Measurements from ENCODE around the gene TP53BP2.
"Not testable (repeated sequence)": the region's sequence is repeated elsewhere in the genome, so short reads cannot be mapped to it uniquely, and the experiment has no call there.

The TP53BP2 gene

DNA sequence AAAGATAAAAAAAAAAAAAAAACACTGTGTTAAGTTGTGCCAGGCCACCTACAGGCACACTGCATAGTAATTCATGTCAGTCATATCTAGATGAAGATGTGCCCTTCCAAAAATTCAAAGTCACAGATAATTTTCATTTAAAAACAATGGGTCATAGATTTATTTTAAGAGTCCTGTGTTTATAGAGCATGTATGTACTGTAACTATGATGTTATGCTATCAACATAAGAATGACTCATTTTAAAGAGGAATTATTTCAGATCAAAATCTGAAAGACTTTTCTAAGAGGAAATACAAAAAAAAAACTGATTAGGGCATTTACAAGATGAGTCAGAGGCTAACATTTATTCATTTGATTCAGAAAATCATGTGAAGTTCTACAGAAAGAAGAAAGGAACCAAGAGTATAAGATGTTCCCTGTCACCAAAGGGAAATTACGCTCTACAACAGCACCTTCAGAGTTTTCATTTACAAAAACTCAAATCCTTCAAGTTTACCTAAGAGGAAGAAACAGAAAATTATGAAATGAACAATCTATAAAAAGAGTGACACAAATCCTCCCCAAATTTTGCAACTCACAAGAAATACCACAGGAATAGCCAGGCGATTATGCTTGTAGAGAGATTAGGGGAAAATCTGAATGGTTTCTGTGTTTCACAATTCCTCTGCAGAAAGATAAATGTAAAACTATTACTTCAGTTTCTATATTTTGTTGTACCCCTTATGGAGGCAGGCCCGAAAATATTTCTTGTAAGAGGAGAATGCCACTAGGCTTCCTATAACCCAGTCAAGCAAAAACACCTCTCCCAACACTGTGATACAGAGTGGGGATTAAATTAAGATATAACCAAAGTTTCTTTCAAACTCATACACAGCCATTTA lies 13.8 kb downstream of the TP53BP2 start:
- DNase-seq, result no peak

DNA sequence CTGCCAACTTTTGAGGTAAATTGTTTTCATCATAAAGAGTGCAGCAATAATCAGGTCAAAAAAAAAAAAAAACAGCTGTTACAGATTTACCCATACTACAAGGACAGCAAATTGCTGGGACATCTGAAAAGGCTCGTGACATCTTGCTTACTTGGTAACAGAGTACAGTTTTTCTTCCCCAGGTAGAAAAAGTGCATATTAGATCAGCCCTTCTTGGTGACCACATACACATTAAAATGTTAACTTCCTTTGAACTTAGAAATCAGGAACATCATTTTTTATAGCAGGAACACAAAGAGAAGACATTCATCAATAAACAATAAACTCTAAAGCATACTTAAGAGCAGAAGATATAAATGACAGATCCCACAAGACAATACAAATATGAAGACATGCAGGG lies 16.1 kb downstream of the TP53BP2 start:
- no peak for DNase-seq

DNA sequence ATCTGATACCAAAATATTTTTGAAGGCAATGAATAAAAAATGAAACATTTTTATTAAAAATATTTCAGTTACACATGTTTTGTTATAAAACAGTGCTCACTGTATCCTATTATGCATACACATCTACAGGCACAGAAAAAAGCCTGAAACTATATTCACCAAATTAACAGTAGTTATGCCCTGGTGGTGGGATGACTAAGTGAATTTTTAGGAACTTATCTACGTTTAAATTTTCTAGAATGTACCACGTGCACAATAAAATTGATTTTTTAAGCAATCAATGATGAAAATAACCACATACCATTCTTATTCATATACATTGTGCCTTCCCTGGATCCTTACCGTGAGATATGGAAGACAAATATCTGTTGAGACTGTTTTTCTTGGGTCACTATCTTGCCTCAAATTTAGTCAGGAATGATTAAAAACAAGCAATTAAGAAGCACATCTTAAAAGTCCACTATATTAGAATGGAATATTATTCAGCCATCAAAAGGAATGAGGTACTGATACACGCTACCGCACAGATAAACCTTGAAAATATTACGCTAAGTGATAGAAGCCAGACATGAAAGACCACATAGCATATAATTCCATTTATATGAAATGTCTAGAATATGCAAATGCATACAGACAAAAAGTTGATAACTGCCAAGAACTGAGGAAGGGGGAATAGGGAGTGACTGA lies 17.4 kb downstream of the TP53BP2 start:
- DNase-seq, result no peak

DNA sequence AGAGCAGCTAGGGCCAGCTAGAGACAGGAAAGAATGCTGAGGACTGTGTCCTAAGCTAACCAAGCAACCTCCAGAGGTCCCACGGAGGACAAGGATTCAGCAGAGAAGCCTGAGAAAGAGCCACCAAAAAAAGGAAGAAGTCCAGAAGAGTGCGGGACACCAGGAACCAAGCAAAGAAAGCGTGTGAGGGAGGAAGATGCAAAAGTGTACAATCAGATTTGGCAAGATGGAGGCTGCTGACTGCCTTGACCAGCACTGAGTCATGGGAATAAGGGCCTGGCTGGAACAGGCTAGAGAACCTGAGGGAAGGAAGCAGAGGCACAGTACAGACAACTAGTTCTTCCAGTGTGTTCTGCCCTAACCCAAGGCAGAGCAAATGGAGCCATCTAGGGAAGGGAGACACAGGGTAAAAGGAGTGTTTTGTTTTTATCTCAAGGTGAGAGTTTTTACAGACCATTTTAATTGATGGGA lies 18.5 kb downstream of the TP53BP2 start:
- no peak for DNase-seq

DNA sequence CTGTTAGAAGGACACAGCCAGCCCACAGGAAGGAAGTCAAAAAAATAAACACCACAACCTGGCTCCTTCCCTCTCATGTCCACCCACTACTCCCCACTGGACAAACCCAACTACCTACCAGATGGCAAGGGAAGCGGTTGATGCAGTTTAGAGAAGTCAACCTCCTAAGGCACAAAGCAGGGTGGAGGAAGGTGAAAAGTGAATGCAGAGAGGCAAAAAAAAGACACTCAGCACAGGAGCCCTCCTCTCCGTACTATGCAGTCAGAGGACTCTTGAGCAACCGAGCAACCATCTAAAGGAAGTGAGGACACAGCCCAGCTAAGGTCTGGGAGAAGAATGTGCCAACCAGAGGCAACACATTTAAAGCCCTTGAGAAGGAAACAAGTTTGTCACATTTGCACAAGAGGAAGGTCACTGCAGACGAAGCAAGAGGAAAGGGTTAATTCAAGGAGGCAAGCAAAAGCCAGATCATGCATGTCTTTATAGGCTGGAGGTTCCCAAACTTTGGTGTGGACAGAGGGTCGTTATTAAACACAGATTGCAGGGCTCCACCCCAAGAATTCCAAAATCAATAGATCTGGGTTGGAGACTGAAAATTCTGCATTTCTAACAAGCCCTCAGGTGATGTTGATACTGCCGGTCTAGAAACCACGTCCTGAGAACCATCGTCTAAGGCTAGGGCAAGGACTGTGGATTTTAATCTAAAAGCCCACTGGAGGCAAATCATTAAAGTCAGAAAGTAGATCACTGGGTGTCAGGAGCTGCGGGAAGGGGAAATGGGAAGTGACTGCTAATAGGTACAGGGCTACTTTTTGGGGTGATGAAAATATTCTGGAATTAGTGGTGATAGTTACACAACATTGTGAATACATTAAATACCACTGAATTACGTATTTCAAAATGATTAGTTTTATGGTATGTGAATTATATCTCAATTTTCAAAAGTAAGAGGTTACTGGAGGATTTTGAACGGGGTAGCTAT lies 19.7 kb downstream of the TP53BP2 start:
- no peak for DNase-seq

DNA sequence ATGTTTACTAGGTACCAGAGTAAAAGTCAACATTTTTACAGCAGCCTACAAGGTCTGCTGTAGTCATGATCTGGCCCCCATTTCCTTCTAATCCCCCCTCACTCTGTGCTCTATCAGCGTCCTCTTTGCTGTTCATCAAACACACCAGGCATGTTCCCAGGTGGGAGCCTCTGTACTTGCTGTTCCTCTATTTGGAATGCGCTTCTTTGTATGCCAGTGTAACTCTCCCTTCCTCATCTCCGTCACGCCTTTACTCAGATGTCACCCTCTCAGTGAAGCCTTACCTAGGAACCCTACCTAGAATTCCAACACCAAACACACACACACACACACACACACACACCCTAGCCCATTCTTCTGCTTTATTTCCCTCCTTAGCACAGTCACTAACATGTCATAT lies 21.0 kb downstream of the TP53BP2 start:
- no peak for DNase-seq

DNA sequence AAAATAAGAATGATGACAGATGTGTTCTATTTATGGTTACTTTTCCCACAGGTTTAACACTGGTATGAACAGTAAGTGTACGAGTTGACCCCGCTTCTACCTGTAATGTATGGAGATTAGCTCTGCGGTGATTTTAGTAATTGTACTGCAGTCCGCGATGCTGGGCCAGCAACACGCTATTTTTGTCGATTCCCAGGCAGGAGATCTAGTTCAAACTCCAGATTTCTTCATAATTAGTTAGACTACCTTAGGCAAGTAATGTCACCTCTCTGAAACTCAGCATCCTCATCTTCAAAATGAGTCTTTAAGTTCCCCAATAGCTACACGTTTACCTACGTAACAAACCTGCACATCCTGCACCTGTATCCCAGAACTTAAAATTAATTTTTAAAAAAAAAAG lies 21.5 kb downstream of the TP53BP2 start:
- no peak for DNase-seq

DNA sequence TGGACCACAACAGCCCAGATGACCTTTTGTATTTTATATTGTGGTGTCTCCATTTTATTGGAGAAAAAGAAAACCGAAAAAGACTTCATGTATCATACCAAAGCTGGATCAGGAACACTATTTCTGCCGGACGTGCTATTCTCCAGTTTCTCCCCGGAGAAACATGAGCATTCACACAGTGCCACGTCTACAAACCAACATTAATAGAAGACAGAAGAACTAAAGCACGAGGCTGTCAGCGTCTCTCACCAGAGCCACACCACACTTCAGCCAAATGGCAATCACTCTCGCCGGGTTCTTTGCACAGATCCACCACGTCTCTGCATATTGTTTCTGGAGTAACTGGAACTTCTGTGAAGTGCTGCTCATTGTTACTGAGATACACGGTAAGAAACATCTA lies 24.8 kb downstream of the TP53BP2 start:
- no peak for DNase-seq

DNA sequence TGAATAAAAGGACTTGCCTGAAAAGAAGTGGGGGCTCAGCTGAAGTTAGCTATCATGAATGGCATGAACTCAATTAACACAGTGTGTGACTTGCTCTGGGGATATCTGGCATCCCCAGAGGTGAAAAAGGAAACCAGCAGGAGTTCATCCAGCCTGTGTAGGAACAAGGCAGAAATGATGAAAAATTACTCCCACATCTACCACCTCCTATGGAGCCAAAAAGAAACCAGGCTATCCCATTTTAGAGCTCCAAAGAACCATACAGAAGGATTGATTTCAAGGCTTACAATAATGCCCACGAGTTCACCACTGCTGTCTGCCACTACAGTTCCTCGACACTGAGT lies 25.3 kb downstream of the TP53BP2 start:
- DNase-seq, result no peak

DNA sequence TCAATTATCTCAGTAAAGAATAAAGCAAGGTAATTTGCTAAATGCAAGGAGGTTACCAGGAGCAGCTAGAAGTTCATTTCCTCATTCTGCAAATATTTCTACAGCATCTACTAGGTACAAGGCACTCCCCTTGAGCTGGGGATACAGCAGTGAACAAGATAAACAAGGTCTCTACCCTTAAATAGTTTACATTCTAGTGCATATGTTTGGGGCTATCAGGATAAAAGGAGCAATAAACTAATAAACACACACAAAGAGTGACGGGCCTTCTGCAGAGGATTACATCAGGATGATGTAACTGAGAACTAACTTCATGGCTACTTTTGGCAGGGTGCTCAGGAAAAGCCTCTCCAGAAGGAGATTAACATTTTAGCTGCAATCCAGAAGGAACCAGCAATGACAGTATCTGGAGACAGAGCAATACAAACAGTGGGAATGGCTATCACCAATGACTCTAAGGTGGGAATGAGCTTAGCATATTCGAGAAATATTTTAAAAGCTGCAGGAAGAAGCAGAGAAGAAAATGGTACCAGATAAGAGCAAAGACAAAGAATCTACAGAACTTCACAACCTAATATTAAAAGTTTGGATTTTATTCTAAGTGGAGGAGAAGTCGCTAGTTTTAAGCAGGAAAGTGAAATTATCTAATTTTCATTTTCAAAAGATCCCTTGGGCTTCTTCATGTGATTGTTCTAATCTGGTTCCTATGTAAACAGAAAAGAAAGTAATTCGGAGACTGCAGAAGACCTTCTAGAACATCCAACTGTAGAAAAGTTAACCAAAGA lies 25.8 kb downstream of the TP53BP2 start:
- no peak for DNase-seq

DNA sequence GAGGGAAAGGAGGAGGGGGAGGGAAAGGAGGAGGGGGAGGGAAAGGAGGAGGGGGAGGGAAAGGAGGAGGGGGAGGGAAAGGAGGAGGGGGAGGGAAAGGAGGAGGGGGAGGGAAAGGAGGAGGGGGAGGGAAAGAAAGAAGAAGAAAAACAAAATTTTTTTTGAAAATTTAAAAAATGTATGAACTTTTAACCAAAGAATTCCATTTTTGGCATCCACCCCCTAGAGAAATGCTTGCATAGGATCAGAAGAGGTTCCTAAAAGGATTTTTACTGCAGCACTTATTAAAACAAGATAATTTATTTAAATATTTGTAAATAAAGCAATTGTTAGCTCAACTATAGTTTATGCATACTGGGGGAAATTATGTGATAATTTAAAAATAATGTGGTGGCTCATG lies 28.5 kb downstream of the TP53BP2 start:
- DNase-seq, result not testable (repeated sequence)

DNA sequence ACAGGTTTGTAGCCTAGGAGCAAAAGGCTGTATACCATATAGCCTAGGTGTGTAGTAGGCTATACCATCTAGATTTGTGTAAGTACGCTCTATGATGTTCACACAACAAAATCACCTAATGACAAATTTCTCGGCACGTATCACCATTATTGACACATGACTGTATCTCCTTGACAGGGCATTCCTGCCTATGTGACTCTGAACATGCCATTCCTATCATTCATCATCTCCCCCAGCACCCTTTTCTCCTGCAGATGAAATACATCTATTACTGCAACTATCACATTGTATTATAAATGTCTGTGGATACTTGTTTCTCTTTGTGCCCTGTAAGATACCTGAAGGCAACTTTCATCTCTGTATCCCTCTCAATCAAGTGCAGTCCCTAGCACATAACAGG lies 29.9 kb downstream of the TP53BP2 start:
- no peak for DNase-seq

DNA sequence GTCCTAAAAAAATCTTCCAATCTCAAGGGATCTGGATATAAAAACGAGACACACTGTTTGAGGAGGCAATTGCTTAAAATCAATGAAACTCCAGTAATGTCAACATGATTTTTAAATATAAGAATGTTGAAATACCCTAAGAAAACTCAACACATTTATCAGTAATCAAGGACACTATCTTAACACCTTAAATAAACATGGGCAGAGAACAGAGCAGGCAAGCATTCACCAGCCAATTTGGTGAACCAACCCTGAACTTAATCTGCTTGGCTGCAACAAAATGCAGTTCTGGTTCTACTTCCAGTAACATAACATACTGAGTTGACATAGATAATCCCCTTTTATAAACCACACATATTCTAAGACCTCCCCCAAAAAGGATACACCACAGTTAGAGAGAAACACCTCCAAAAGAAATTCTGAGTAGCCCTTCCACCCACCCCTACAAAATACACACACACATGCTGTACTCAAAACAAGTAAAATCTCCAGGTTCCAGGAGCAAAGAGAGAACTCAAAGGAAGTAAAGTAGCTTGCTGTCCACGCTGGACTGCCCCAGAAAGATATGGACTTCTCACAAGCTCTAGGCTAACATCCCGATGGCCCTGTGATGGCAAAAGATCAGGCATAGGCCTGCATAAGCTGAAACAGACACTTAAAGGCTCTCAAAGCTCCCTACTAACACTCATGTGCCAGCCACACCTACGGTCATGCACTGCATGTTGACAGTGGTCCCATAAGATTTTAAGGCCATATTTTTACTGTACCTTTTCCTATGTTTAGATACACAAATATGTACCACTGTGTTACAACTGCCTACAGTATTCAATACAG lies 30.5 kb downstream of the TP53BP2 start:
- DNase-seq, result no peak

DNA sequence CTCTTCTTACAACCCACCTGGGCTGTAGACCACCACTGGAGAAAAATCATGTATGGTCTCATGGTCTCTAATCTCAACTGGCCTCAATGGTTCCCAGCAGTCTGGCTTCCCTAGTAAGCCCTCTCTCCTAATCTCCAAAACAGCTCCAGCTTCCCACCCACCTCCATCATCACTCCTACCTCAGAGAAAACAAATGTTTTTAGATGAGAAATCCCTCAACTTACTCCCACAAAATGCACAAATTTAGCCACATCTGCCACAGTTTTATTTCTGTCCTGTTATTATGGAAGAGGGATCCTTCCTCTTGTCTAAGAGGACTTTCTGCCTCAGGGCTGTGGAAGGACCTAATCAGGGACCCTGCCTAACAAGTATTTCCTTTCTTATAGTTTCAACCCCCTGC lies 32.1 kb downstream of the TP53BP2 start:
- DNase-seq, result no peak

DNA sequence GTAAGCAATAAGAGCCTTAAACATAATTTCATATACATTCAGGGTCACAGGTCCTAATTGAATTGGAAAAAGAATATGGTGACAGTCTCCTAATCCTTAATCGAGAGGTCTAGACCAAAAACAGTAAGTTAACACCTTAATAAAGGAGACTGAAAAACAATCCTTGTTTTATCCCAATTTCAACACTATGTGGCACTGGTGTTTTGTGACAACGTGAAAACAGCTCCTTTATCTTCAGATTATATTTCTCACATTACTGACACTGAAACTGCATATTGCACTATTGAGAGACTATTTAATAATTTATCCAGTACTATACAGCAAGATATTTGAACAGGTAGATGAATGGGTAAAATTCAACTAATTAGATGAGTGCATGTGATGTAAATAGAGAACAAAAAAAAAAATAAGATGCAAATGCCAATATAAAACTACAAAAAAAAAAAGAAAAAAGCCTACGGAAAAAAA lies 34.1 kb downstream of the TP53BP2 start:
- peak; percentile 11 for DNase-seq

DNA sequence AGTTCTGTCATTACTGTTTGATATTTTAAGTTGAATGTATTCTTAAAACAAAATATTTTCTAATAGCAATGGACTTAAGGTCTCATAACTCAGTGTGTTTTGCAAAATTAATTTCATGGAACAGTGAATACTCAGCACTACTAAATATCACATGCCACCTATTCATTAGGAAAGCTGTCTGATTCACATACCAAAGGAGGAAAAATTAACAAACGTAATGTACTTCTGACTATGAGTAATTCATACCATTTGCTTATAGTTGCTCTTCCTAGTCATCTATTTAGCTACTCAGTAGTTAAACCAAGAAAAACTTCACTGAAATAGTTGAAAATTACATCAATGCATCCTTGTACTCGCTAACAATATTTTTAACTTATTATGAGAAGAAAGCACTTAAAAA lies 35.2 kb downstream of the TP53BP2 start:
- no peak for DNase-seq

DNA sequence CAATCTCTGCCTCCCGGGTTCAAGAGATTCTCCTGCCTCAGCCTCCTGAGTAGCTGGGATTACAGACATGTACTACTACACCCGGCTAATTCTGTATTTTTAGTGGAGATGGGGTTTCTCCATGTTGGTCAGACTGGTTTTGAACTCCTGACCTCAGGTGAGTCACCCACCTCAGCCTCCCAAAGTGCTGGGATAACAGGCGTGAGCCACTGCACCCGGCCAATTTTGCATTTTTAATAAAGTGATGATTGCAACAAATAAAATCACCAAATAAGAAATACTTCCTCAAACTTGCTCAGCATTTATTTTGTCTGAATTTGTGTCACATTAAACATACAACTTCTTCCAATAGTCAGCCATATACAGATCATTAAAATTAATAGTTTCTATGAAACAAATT lies 35.8 kb downstream of the TP53BP2 start:
- not testable (repeated sequence) for DNase-seq

DNA sequence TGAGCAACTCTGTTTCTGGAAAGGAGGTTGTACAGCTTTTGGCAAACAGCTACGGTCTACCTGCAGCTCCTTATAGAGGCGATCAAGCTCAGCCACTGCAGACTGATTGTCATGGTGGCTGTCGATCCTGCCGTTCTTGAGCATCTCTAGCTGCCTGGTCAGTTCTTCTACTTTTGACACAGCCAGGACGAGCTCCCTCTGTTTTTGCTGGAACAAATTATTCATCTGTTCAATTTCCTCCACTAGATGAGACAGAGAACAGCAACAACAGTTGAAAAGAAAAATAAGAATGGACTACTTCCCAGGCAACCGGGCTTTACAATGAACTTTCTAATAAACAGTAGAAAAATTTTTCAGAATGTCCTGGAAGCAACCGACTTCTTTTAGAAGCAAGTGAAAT lies 42.5 kb downstream of the TP53BP2 start:
- no peak for DNase-seq

DNA sequence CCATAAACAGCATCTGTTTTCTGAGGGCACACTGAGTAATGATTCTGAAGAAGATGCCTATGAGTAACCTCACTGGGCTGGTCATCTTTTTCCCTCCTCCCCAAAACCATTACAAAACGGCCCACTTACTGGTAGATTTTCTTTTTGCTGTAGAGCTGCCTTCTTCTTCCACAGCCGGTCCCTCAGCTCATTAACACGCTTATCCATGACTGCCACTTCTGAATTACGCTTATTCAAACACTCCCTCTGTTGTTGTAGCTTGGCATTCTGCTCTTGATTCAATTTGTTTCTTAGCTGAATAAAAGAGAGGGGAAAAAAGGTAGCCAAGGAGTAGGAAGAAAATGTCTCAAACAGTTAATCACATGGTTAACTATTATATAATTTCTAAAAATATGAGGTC lies 43.1 kb downstream of the TP53BP2 start:
- no peak for DNase-seq

DNA sequence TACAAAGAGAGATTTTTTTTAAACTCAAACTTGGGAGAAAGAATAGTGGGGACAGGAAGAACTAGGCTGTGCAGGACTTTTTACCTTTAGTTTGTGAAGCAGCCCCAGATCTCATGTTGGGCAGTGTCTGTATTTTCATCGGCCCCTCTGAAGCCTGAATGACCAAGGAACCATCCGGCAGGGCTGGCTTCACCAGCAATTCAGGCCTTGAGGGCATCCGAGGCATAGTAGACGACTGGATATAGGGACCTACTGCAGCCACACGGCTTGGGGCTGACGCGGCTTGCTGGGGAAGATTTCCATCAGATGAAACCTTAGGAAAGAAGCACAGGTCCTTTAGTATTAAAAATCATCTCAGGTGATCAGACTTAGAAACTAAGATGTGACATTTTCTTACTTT lies 43.7 kb downstream of the TP53BP2 start:
- DNase-seq, result no peak

DNA sequence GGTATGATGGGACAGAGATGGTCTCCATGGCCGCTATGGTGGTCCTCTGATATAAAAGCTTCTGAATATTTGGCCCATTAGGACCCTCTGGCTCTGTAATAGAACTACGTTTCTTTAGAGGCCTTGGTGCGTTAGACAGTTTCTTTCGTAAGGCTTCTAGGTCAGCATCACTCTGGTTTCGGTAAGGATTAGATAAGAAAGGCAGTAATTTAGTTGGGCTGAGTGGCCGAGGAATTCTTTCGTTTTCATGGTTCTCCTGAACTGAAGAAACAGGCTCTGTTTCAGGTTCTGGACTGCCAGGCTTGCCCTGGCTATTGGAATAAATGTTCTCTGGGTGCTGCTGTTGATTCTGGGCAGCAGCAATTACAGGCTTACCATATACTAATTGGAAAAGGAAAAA lies 49.5 kb downstream of the TP53BP2 start:
- DNase-seq, result no peak
